HG03039 (cell line): ENCODE data around the gene ILKAP.

Experiments used
- ATAC-seq: cut with Tn5 transposase; IDR thresholded peaks from one replicate; pipeline ENCODE4 v1.9.1; 2021; ENCODE audit warnings: mild to moderate bottlenecking, moderate library complexity; ENCODE audit not compliant: unreplicated experiment

Gene ILKAP

GRCh38 chr2:238203094-238203972 lies at the start of gene ILKAP:
Gene ILKAP, minus strand, starts transcription at chr2:238203695. Its CDS starts 142 bp downstream, at chr2:238203553.
- peak; percentile 94 for ATAC-seq

- ATAC-seq = no peak
Measured at GRCh38 chr2:238252766-238253630, 49.5 kb upstream of the ILKAP start.

- no peak for ATAC-seq
Measured at GRCh38 chr2:238251986-238252385, 48.5 kb upstream of the ILKAP start.

GRCh38 chr2:238251331-238251730 lies 47.8 kb upstream of the ILKAP start:
- no peak for ATAC-seq

- ATAC-seq = no peak
Measured at GRCh38 chr2:238250896-238251295, 47.4 kb upstream of the ILKAP start.

GRCh38 chr2:238247841-238248453 lies 44.5 kb upstream of the ILKAP start:
- ATAC-seq = no peak

- no peak for ATAC-seq
Measured at GRCh38 chr2:238247002-238247822, 43.7 kb upstream of the ILKAP start.

GRCh38 chr2:238244151-238244550 lies 40.7 kb upstream of the ILKAP start:
- no peak for ATAC-seq

GRCh38 chr2:238243496-238244076 lies 40.1 kb upstream of the ILKAP start:
- ATAC-seq = no peak

GRCh38 chr2:238242731-238243495 lies 39.4 kb upstream of the ILKAP start:
- no peak for ATAC-seq

GRCh38 chr2:238241970-238242369 lies 38.5 kb upstream of the ILKAP start:
- ATAC-seq = no peak

- ATAC-seq = no peak
Measured at GRCh38 chr2:238240757-238241711, 37.5 kb upstream of the ILKAP start.

- peak; percentile 72 for ATAC-seq
Measured at GRCh38 chr2:238239863-238240756, 36.6 kb upstream of the ILKAP start, which contains the start of gene HES6. Gene HES6, minus strand, starts transcription at chr2:238240038. Its CDS starts 133 bp downstream, at chr2:238239905.

- peak; percentile 16 for ATAC-seq
Measured at GRCh38 chr2:238239543-238239862, 36.0 kb upstream of the ILKAP start.

GRCh38 chr2:238238766-238239542 lies 35.5 kb upstream of the ILKAP start:
- ATAC-seq = peak; percentile 2

GRCh38 chr2:238238311-238238765 lies 34.8 kb upstream of the ILKAP start:
- ATAC-seq = no peak
